HG03159 (cell line): ENCODE results near the gene IQSEC3.

Experiments
- ATAC-seq: cut with Tn5 transposase; IDR thresholded peaks from one replicate; pipeline ENCODE4 v1.9.1; 2021; ENCODE audit warnings: mild to moderate bottlenecking, moderate library complexity; ENCODE audit not compliant: unreplicated experiment

IQSEC3 gene

GRCh38 chr12:138171-138897 lies 71.8 kb downstream of the IQSEC3 start:
- ATAC-seq = no peak

GRCh38 chr12:138898-139534 lies 72.4 kb downstream of the IQSEC3 start:
- no peak for ATAC-seq

GRCh38 chr12:139585-139984 lies 73.0 kb downstream of the IQSEC3 start:
- ATAC-seq = no peak

- no peak for ATAC-seq
These were observed 73.6 kb downstream of the IQSEC3 start for GRCh38 chr12:140162-140561.

GRCh38 chr12:143964-144649 lies 77.5 kb downstream of the IQSEC3 start:
- no peak for ATAC-seq

- no peak for ATAC-seq
These were observed 78.2 kb downstream of the IQSEC3 start for GRCh38 chr12:144650-145284.

- no peak for ATAC-seq
These were observed 78.9 kb downstream of the IQSEC3 start for GRCh38 chr12:145369-145960.

- ATAC-seq = no peak
These were observed 80.7 kb downstream of the IQSEC3 start for GRCh38 chr12:147242-147641.

- ATAC-seq = no peak
These were observed 82.3 kb downstream of the IQSEC3 start for GRCh38 chr12:148676-149416.

- no peak for ATAC-seq
These were observed 85.0 kb downstream of the IQSEC3 start for GRCh38 chr12:151579-151978.

- ATAC-seq = no peak
These were observed 85.9 kb downstream of the IQSEC3 start for GRCh38 chr12:152440-152839.

GRCh38 chr12:153080-153746 lies 86.6 kb downstream of the IQSEC3 start:
- no peak for ATAC-seq

- ATAC-seq = no peak
These were observed 87.5 kb downstream of the IQSEC3 start for GRCh38 chr12:154058-154457.

GRCh38 chr12:155006-155405 lies 88.4 kb downstream of the IQSEC3 start:
- no peak for ATAC-seq

GRCh38 chr12:155646-156045 lies 89.1 kb downstream of the IQSEC3 start:
- no peak for ATAC-seq

- ATAC-seq = no peak
These were observed 90.4 kb downstream of the IQSEC3 start for GRCh38 chr12:156945-157344.

- ATAC-seq = no peak
These were observed 91.1 kb downstream of the IQSEC3 start for GRCh38 chr12:157644-158043.

- no peak for ATAC-seq
These were observed 92.7 kb downstream of the IQSEC3 start for GRCh38 chr12:159156-159782.

GRCh38 chr12:160858-161257 lies 94.3 kb downstream of the IQSEC3 start:
- ATAC-seq = no peak

GRCh38 chr12:161823-162222 lies 95.3 kb downstream of the IQSEC3 start:
- no peak for ATAC-seq
